HEK293 (cell line): ENCODE data around the gene ATF5.

Experiments used
- ATF2 ChIP-seq: fragments of 450-650 bp; formaldehyde crosslinking; IDR thresholded peaks from 2 replicates; pipeline ENCODE4 v1.5.1; 2016; ENCODE audit warnings: missing biosample characterization, missing genetic modification characterization, low read depth
- GLIS1 ChIP-seq: fragments of 450-650 bp; formaldehyde crosslinking; IDR thresholded peaks from 2 replicates; pipeline ENCODE4 v1.5.1; 2016; ENCODE audit warnings: missing biosample characterization, missing genetic modification characterization
- HIC1 ChIP-seq: fragments of 450-650 bp; formaldehyde crosslinking; IDR thresholded peaks from 2 replicates; pipeline ENCODE4 v1.5.1; 2016; ENCODE audit warnings: missing biosample characterization, missing genetic modification characterization
- KLF9 ChIP-seq: fragments of 450-650 bp; formaldehyde crosslinking; IDR thresholded peaks from 2 replicates; pipeline ENCODE4 v1.5.1; 2016; ENCODE audit warnings: missing biosample characterization, missing genetic modification characterization, low read depth
- REST ChIP-seq: fragments of 450-650 bp; formaldehyde crosslinking; IDR thresholded peaks from 2 replicates; pipeline ENCODE4 v1.5.1; 2016; ENCODE audit warnings: missing biosample characterization, missing genetic modification characterization
- SALL2 ChIP-seq: fragments of 450-650 bp; formaldehyde crosslinking; IDR thresholded peaks from 2 replicates; pipeline ENCODE4 v1.5.0; 2017; ENCODE audit warnings: missing biosample characterization, mild to moderate bottlenecking, missing genetic modification characterization, borderline replicate concordance
- SP3 ChIP-seq: fragments of 450-650 bp; formaldehyde crosslinking; IDR thresholded peaks from 2 replicates; pipeline ENCODE4 v1.5.1; 2016; ENCODE audit warnings: missing biosample characterization, missing genetic modification characterization
- ZBTB44 ChIP-seq: fragments of 450-650 bp; IDR thresholded peaks from 2 replicates; pipeline ENCODE4 v1.5.1; 2018; ENCODE audit warnings: missing biosample characterization, mild to moderate bottlenecking, missing genetic modification characterization
- ZEB2 ChIP-seq: fragments of 450-650 bp; formaldehyde crosslinking; IDR thresholded peaks from 2 replicates; pipeline ENCODE4 v1.5.1; 2016; ENCODE audit warnings: missing biosample characterization, missing genetic modification characterization
- ZNF112 ChIP-seq: fragments of 450-650 bp; formaldehyde crosslinking; IDR thresholded peaks from 2 replicates; pipeline ENCODE4 v1.5.0; 2017; ENCODE audit warnings: missing biosample characterization, missing genetic modification characterization
- ZNF148 ChIP-seq: fragments of 450-650 bp; formaldehyde crosslinking; IDR thresholded peaks from 2 replicates; pipeline ENCODE4 v1.5.0; 2017; ENCODE audit warnings: missing biosample characterization, missing genetic modification characterization, borderline replicate concordance
- ZNF311 ChIP-seq: fragments of 450-650 bp; formaldehyde crosslinking; IDR thresholded peaks from 2 replicates; pipeline ENCODE4 v1.5.1; 2017; ENCODE audit warnings: missing biosample characterization, missing genetic modification characterization, borderline replicate concordance
- ZNF449 ChIP-seq: fragments of 450-650 bp; formaldehyde crosslinking; IDR thresholded peaks from 2 replicates; pipeline ENCODE4 v1.5.1; 2017; ENCODE audit warnings: missing biosample characterization, mild to moderate bottlenecking, missing genetic modification characterization, moderate library complexity
- ZNF639 ChIP-seq: fragments of 450-650 bp; formaldehyde crosslinking; IDR thresholded peaks from 2 replicates; pipeline ENCODE4 v1.5.1; 2016; ENCODE audit warnings: missing biosample characterization, missing genetic modification characterization
- ZNF654 ChIP-seq: fragments of 450-650 bp; formaldehyde crosslinking; IDR thresholded peaks from 2 replicates; pipeline ENCODE4 v1.5.1; 2016; ENCODE audit warnings: low read depth, missing biosample characterization, missing genetic modification characterization
- ZNF692 ChIP-seq: fragments of 450-650 bp; formaldehyde crosslinking; IDR thresholded peaks from 2 replicates; pipeline ENCODE4 v1.5.1; 2016; ENCODE audit warnings: missing biosample characterization, missing genetic modification characterization
- ZNF777 ChIP-seq: fragments of 450-650 bp; formaldehyde crosslinking; IDR thresholded peaks from 2 replicates; pipeline ENCODE4 v1.5.1; 2017; ENCODE audit warnings: missing biosample characterization, missing genetic modification characterization, borderline replicate concordance
- ZNF785 ChIP-seq: fragments of 450-650 bp; formaldehyde crosslinking; IDR thresholded peaks from 2 replicates; pipeline ENCODE4 v1.5.1; 2016; ENCODE audit warnings: missing biosample characterization, missing genetic modification characterization

The ATF5 gene

GRCh38 chr19:49929611-49930482 is 842 bp downstream of the ATF5 start (continued):
- TF ChIP-seq SALL2 (tag by site-specific recombination): no peak
- TF ChIP-seq ZNF449: peak; percentile 2; the same call in 1 of the 2 replicates
- TF ChIP-seq KLF9 (tag by site-specific recombination): peak; percentile 71
- TF ChIP-seq ZNF777 (tag by site-specific recombination): no peak
- TF ChIP-seq GLIS1 (tag by site-specific recombination): peak; percentile 17; the same call in 1 of the 2 replicates
- no peak for TF ChIP-seq ZNF785 (tag by site-specific recombination)
- no peak for TF ChIP-seq ZNF654
- no peak for TF ChIP-seq ZNF112 (tag by site-specific recombination)
- TF ChIP-seq ATF2 (tag by site-specific recombination): no peak
- TF ChIP-seq ZNF311 (tag by site-specific recombination): no peak
- peak; percentile 82 for TF ChIP-seq HIC1 (tag by site-specific recombination)
- TF ChIP-seq SP3 (tag by site-specific recombination): peak; percentile 82
- TF ChIP-seq ZEB2: no peak
- TF ChIP-seq REST (tag by site-specific recombination): no peak
- no peak for TF ChIP-seq ZNF639
- no peak for TF ChIP-seq ZNF148 (tag by site-specific recombination)
- no peak for TF ChIP-seq ZBTB44 (tag by site-specific recombination)
- TF ChIP-seq ZNF692 (tag by site-specific recombination): no peak
